DOHH2 (cell line): ENCODE measurements around the gene LRRC70.

ENCODE experiments used
- H3F3A ChIP-seq: fragments of 200-600 bp; sonication (generic), shearing (Covaris generic); 2 replicates; pipeline ENCODE4 v1.6.0; 2016; ENCODE audit warnings: antibody characterized with exemption, mild to moderate bottlenecking; ENCODE audit not compliant: control insufficient read depth, insufficient read depth
- H3K27ac ChIP-seq: fragments of 200-600 bp; sonication (generic); 2 replicates; pipeline ENCODE4 v1.5.1; 2014; ENCODE audit warnings: low read depth, mild to moderate bottlenecking, low read length, moderate library complexity
- H3K27me3 ChIP-seq: fragments of 200-600 bp; sonication (generic); 2 replicates; pipeline ENCODE4 v1.6.1; 2014; ENCODE audit warnings: mild to moderate bottlenecking, low read length, mixed read lengths; ENCODE audit not compliant: control insufficient read depth
- H3K36me3 ChIP-seq: fragments of 200-600 bp; sonication (generic); 2 replicates; pipeline ENCODE4 v1.6.1; 2014; ENCODE audit warnings: mild to moderate bottlenecking, low read length, moderate library complexity, mixed read lengths; ENCODE audit not compliant: control insufficient read depth
- H3K4me1 ChIP-seq: fragments of 200-600 bp; sonication (generic); 2 replicates; pipeline ENCODE4 v1.6.1; 2014; ENCODE audit warnings: mild to moderate bottlenecking, low read length, mixed read lengths; ENCODE audit not compliant: control insufficient read depth
- H3K4me2 ChIP-seq: fragments of 200-600 bp; sonication (generic); 2 replicates; pipeline ENCODE4 v1.6.0; 2014; ENCODE audit warnings: mild to moderate bottlenecking, low read length, moderate library complexity
- H3K4me3 ChIP-seq: fragments of 200-600 bp; sonication (generic); 2 replicates; pipeline ENCODE4 v1.5.1; 2014; ENCODE audit warnings: mild to moderate bottlenecking, low read length, mixed read lengths
- H3K79me2 ChIP-seq: fragments of 200-600 bp; sonication (generic); 2 replicates; pipeline ENCODE4 v1.6.1; 2014; ENCODE audit warnings: mild to moderate bottlenecking, low read length, mixed read lengths; ENCODE audit not compliant: control insufficient read depth
- H3K9me2 ChIP-seq: fragments of 200-600 bp; sonication (generic); replicated peaks from 2 replicates; pipeline ENCODE4 v1.6.1; 2014; ENCODE audit warnings: mild to moderate bottlenecking, low read length, mixed read lengths; ENCODE audit not compliant: control insufficient read depth
- H3K9me3 ChIP-seq: fragments of 200-600 bp; sonication (generic); 2 replicates; pipeline ENCODE4 v1.6.1; 2014; ENCODE audit warnings: antibody characterized with exemption, low read length, mixed read lengths; ENCODE audit not compliant: control insufficient read depth, insufficient read depth
- H4K20me1 ChIP-seq: fragments of 200-600 bp; sonication (generic); 2 replicates; pipeline ENCODE4 v1.6.0; 2014; ENCODE audit warnings: low read depth, mild to moderate bottlenecking, antibody characterized with exemption, low read length, moderate library complexity; ENCODE audit not compliant: control insufficient read depth, insufficient read depth
- EZH2phosphoT487 ChIP-seq: fragments of 200-600 bp; sonication (generic); IDR thresholded peaks from 2 replicates; pipeline ENCODE4 v1.6.1; 2017; ENCODE audit warnings: borderline replicate concordance, mild to moderate bottlenecking, antibody characterized with exemption, low read length, moderate library complexity, mixed read lengths
- TF ChIP-seq, protein P1 (sequence below): fragments of 200-600 bp; sonication (generic); IDR thresholded peaks from one replicate; pipeline ENCODE4 v1.5.1; 2014; ENCODE audit warnings: antibody characterized with exemption, mild to moderate bottlenecking, low read depth, low read length; ENCODE audit not compliant: poor library complexity, severe bottlenecking

LRRC70 gene

DNA sequence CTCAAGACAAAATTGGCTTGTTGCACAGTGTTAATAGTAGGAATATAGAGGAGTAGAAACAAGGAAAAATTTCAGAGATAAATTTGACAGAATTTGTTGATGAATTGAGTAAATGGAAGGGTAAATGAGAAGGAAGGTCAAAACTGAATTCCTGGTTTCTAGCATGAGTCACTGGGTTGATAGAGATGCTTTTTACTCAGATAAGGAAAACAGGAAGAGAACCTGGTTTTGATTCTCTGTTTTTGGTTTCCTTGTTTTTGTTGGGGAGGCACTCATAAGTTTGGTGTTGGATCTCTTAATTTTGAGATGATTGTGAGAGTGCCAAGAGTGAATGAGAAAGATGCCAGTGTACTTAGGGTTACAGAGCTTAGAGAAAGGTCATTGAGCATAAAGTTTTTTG, 7.1 kb downstream of the LRRC70 start:
- Histone ChIP-seq H3K4me2 (no peak overlapping the region), H3K27me3 (no peaks in the 10 kb centered on the region), H3K4me3 (no peak overlapping the region), H3K36me3 (peaks cover 5% of the 10 kb centered on the region; the same call in 1 of the 2 replicates), H3K9me2 (no peaks in the 10 kb centered on the region), H3K79me2 (no peaks in the 10 kb centered on the region), H3F3A (no peaks in the 10 kb centered on the region), H4K20me1 (no peaks in the 10 kb centered on the region), H3K27ac (no peak overlapping the region), H3K4me1 (no peaks in the 10 kb centered on the region), H3K9me3 (no peaks in the 10 kb centered on the region)
- TF ChIP-seq, protein P1, sequence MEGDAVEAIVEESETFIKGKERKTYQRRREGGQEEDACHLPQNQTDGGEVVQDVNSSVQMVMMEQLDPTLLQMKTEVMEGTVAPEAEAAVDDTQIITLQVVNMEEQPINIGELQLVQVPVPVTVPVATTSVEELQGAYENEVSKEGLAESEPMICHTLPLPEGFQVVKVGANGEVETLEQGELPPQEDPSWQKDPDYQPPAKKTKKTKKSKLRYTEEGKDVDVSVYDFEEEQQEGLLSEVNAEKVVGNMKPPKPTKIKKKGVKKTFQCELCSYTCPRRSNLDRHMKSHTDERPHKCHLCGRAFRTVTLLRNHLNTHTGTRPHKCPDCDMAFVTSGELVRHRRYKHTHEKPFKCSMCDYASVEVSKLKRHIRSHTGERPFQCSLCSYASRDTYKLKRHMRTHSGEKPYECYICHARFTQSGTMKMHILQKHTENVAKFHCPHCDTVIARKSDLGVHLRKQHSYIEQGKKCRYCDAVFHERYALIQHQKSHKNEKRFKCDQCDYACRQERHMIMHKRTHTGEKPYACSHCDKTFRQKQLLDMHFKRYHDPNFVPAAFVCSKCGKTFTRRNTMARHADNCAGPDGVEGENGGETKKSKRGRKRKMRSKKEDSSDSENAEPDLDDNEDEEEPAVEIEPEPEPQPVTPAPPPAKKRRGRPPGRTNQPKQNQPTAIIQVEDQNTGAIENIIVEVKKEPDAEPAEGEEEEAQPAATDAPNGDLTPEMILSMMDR: no peak
- no peak for TF ChIP-seq EZH2phosphoT487

DNA sequence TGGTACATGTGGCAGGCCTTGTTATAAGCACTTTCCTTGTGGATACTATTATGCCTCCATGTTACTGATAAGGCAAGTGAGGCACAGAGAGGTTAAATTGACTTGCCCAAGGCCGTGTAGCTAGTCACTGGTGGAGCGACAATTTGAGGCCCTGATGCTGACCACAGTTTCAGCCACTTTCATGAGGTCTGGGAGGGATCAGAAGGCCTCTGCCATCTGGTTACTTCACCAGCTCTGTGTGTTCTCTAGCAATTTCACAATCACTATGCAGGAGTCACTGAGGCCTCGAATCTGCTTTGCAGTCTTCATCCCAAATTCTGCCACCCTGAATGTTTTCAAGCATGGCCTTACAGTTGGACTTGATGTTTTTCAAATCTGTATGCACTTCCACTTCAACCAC, 9.1 kb downstream of the LRRC70 start:
- Histone ChIP-seq H3K27me3 (no peaks in the 10 kb centered on the region), H3K36me3 (peaks cover 20% of the 10 kb centered on the region), H3K4me3 (no peak overlapping the region), H3K27ac (no peak overlapping the region), H4K20me1 (no peaks in the 10 kb centered on the region), H3K9me2 (no peaks in the 10 kb centered on the region), H3K79me2 (no peaks in the 10 kb centered on the region), H3F3A (no peaks in the 10 kb centered on the region), H3K4me1 (peaks cover 3% of the 10 kb centered on the region), H3K4me2 (no peak overlapping the region), H3K9me3 (no peaks in the 10 kb centered on the region)
- TF ChIP-seq EZH2phosphoT487: no peak
- TF ChIP-seq, protein P1: no peak

DNA sequence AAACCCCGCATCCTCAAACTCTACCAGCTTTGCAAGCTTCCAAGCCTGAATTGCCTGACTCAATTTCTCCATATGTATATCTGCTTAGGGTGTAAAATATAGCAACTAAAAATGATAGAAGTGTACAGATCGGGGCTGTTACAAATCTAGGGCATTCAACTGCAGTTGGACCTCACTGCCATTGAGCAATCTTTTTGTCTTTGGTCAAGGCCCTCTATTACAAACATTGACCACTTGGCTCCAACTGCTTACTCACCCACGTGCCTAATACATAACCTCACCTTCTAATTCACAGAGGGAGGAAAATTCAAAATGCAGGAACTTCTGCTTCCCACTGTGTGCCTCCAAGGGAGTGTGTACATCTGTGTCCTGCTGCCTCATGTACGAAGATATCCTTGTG, 10.0 kb downstream of the LRRC70 start:
- H3K36me3 ChIP-seq: peaks cover 29% of the 10 kb centered on the region
- H3K9me2 ChIP-seq: no peaks in the 10 kb centered on the region

More for the DNA sequence above, 10.0 kb downstream of the LRRC70 start:
- Histone ChIP-seq H4K20me1 (no peaks in the 10 kb centered on the region), H3K27ac (no peak overlapping the region), H3K4me3 (no peak overlapping the region), H3K79me2 (no peaks in the 10 kb centered on the region), H3F3A (no peaks in the 10 kb centered on the region), H3K4me1 (peaks cover 13% of the 10 kb centered on the region), H3K27me3 (no peaks in the 10 kb centered on the region), H3K4me2 (no peak overlapping the region), H3K9me3 (no peaks in the 10 kb centered on the region)
- TF ChIP-seq, protein P1: no peak
- TF ChIP-seq EZH2phosphoT487: no peak
